Gastroesophageal sphincter (tissue), 4 donors: ENCODE results near the gene C17orf67. TPM values are rescaled to one million over a fixed set of nuclear protein-coding genes. Genes with fewer than 3 reads are reported as not detected.

ENCODE experiments used
- ATAC-seq: fragments of 150-250 bp; one replicate; pipeline ENCODE4 v1.9.1; 2016; ENCODE audit warnings: mild to moderate bottlenecking, moderate library complexity
- H3K27ac ChIP-seq, 4 donors: fragments of 200-600 bp; sonication (generic) in 3 of 4; 1 replicate in 3 of 4; 2 replicates in 1 of 4; pipeline ENCODE4 v1.5.1; 2016 to 2019
- H3K27me3 ChIP-seq: fragments of 200-600 bp; sonication (generic); one replicate; pipeline ENCODE4 v1.5.1; 2019
- H3K36me3 ChIP-seq, 2 donors: fragments of 200-600 bp; sonication (generic); one replicate each; pipeline ENCODE4 v1.5.1; 2019; ENCODE audit warnings: control low read depth in 1 of 2
- H3K4me1 ChIP-seq, 3 donors: fragments of 200-600 bp; sonication (generic); 1 replicate in 2 of 3; 2 replicates in 1 of 3; pipeline ENCODE4 v1.5.1; 2016 to 2019; ENCODE audit warnings: control low read depth in 2 of 3
- H3K4me3 ChIP-seq, 2 donors: fragments of 200-600 bp; sonication (generic); one replicate each; pipeline ENCODE4 v1.5.1; 2019; ENCODE audit warnings: mild to moderate bottlenecking in 1 of 2, moderate library complexity in 1 of 2
- H3K9me3 ChIP-seq, 3 donors: fragments of 200-600 bp; sonication (generic); one replicate each; pipeline ENCODE4 v1.5.1; 2017 to 2019; ENCODE audit warnings: control low read depth in 2 of 3
- CTCF ChIP-seq, 4 experiments: fragments of 200-600 bp in 2 of 4; fragments of 450-650 bp in 2 of 4; sonication (generic) in 1 of 4; IDR thresholded peaks; one replicate each; pipeline ENCODE4 v1.5.1; 2017 to 2019; ENCODE audit warnings: antibody characterized with exemption in 4 of 4, mild to moderate bottlenecking in 2 of 4, moderate library complexity in 2 of 4
- EP300 ChIP-seq: sonication (generic); formaldehyde crosslinking; IDR thresholded peaks from one replicate; pipeline ENCODE4 v1.6.1; 2017; ENCODE audit warnings: antibody characterized with exemption, mild to moderate bottlenecking
- POLR2A ChIP-seq, 2 donors: fragments of 450-650 bp; IDR thresholded peaks; one replicate each; pipeline ENCODE4 v1.6.1; 2017; ENCODE audit warnings: antibody characterized with exemption in 2 of 2, mild to moderate bottlenecking in 2 of 2, moderate library complexity in 1 of 2
- POLR2AphosphoS5 ChIP-seq: sonication (generic); formaldehyde crosslinking; IDR thresholded peaks from one replicate; pipeline ENCODE4 v1.6.1; 2017; ENCODE audit warnings: antibody characterized with exemption
- WGBS, 2 donors: methylation state at CpG; one replicate each; pipeline ENCODE4 v1.1.5; 2018; ENCODE audit warnings: low coverage in 1 of 2; 5-methylcytosine and 5-hydroxymethylcytosine counted together
- total RNA-seq, 4 donors: library from RNA; depleted of rRNA; stranded (reverse); fragments of >200 nt; gene quantifications; one replicate each; pipeline ENCODE4 v1.1.0, GENCODE V29; 2016

Gene C17orf67
- total RNA-seq, 4 donors from 2014 or later: 1.1 to 3.5 (median 2.3) TPM

- Histone ChIP-seq H3K27ac (no peak overlapping the region), H3K4me1 (peaks cover 0 to 12% (median 4%) of the 10 kb centered on the region in 3 donors), H3K27me3 (no peaks in the 10 kb centered on the region), H3K4me3 (no peak overlapping the region), H3K9me3 (no peaks in the 10 kb centered on the region), H3K36me3 (no peaks in the 10 kb centered on the region)
- no peak for ATAC-seq
- TF ChIP-seq CTCF (IDR thresholded peaks at IDR 0.05) (no peak), POLR2A (IDR thresholded peaks at IDR 0.05) (no peak), EP300 (no peak), POLR2AphosphoS5 (no peak)
Observed at GRCh38 chr17:56817066-56817465, 16.7 kb downstream of the C17orf67 start.

- Histone ChIP-seq H3K4me1 (peaks cover 0 to 12% (median 4%) of the 10 kb centered on the region in 3 donors), H3K27ac (no peak overlapping the region), H3K4me3 (no peak overlapping the region), H3K36me3 (no peaks in the 10 kb centered on the region), H3K9me3 (no peaks in the 10 kb centered on the region), H3K27me3 (no peaks in the 10 kb centered on the region)
- 80 to 83% methylated on average over 6 of the region's 6 CpGs for WGBS, 2 donors
- TF ChIP-seq CTCF (IDR thresholded peaks at IDR 0.05) (no peak), POLR2A (IDR thresholded peaks at IDR 0.05) (no peak), EP300 (no peak), POLR2AphosphoS5 (no peak)
- ATAC-seq: no peak
Observed at GRCh38 chr17:56815711-56816110, 18.0 kb downstream of the C17orf67 start.

- Histone ChIP-seq H3K36me3 (no peaks in the 10 kb centered on the region), H3K4me3 (no peak overlapping the region), H3K4me1 (no peaks in the 10 kb centered on the region), H3K9me3 (no peaks in the 10 kb centered on the region), H3K27ac (no peak overlapping the region), H3K27me3 (no peaks in the 10 kb centered on the region)
- WGBS, 2 donors: 73 to 76% methylated on average over 3 to 4 of the region's 7 CpGs
- ATAC-seq: no peak
- no peak for TF ChIP-seq CTCF (IDR thresholded peaks at IDR 0.05)
- TF ChIP-seq POLR2AphosphoS5: no peak
- TF ChIP-seq EP300: no peak
- TF ChIP-seq POLR2A (IDR thresholded peaks at IDR 0.05): no peak
Observed at GRCh38 chr17:56812901-56813388, 20.8 kb downstream of the C17orf67 start.

GRCh38 chr17:56810891-56811775 lies 22.6 kb downstream of the C17orf67 start:
- no peak for ATAC-seq
- Histone ChIP-seq H3K9me3 (no peaks in the 10 kb centered on the region), H3K27me3 (no peaks in the 10 kb centered on the region), H3K4me1 (no peaks in the 10 kb centered on the region), H3K27ac (no peak overlapping the region), H3K36me3 (no peaks in the 10 kb centered on the region), H3K4me3 (no peak overlapping the region)
- no peak for TF ChIP-seq POLR2A (IDR thresholded peaks at IDR 0.05)
- TF ChIP-seq CTCF (IDR thresholded peaks at IDR 0.05): no peak
- TF ChIP-seq EP300: no peak
- no peak for TF ChIP-seq POLR2AphosphoS5
- WGBS, 2 donors: 93% methylated on average over 3 to 11 of the region's 12 CpGs

GRCh38 chr17:56810343-56810742 lies 23.4 kb downstream of the C17orf67 start:
- ATAC-seq: no peak

More at GRCh38 chr17:56810343-56810742, 23.4 kb downstream of the C17orf67 start:
- TF ChIP-seq POLR2A (IDR thresholded peaks at IDR 0.05) (no peak), EP300 (no peak), POLR2AphosphoS5 (no peak), CTCF (IDR thresholded peaks at IDR 0.05) (no peak)
- Histone ChIP-seq H3K36me3 (no peaks in the 10 kb centered on the region), H3K4me1 (peaks cover 0 to under 1% (median 0%) of the 10 kb centered on the region in 3 donors), H3K27ac (no peak overlapping the region), H3K9me3 (no peaks in the 10 kb centered on the region), H3K27me3 (no peaks in the 10 kb centered on the region), H3K4me3 (no peak overlapping the region)
- WGBS, 2 donors: 47% methylated on average over 2 of the region's 2 CpGs; no CpG with 5 or more reads in 1 of the 2 donors
